ENCODE results near the gene DPP3.

DNA sequence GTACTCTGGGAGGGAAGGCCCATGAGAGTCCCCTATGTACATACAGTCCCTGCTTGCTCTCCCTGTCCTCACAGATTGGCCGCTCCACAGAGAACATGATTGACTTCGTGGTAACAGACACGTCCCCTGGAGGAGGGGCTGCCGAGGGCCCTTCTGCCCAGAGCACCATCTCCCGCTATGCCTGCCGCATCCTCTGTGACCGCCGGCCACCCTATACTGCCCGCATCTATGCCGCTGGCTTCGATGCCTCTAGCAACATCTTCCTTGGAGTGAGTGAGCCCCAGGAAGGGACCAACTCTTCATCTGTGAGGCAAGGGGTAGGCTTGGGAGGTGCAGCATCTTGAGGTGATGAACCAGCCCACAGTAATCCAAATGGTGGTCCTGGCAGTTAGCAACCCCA, 7.1 kb upstream of the DPP3 start:
- TF ChIP-seq, protein P1, sequence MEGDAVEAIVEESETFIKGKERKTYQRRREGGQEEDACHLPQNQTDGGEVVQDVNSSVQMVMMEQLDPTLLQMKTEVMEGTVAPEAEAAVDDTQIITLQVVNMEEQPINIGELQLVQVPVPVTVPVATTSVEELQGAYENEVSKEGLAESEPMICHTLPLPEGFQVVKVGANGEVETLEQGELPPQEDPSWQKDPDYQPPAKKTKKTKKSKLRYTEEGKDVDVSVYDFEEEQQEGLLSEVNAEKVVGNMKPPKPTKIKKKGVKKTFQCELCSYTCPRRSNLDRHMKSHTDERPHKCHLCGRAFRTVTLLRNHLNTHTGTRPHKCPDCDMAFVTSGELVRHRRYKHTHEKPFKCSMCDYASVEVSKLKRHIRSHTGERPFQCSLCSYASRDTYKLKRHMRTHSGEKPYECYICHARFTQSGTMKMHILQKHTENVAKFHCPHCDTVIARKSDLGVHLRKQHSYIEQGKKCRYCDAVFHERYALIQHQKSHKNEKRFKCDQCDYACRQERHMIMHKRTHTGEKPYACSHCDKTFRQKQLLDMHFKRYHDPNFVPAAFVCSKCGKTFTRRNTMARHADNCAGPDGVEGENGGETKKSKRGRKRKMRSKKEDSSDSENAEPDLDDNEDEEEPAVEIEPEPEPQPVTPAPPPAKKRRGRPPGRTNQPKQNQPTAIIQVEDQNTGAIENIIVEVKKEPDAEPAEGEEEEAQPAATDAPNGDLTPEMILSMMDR (conservative IDR thresholded peaks at IDR 0.05; ENCODE audit: low read depth, low read length), result no peak
- TF ChIP-seq EZH2 (IDR thresholded peaks at IDR 0.05; ENCODE audit: low read length, unreplicated experiment), result no peak

Measured in PC-3 (cell line).